IMR-90 (cell line): Measurements from ENCODE around the gene MOB3A.

Experiments used
- BHLHE40 ChIP-seq: fragments of 150-350 bp; IDR thresholded peaks from 2 replicates; pipeline ENCODE4 v1.6.1; 2016; ENCODE audit warnings: mild to moderate bottlenecking, low read depth, low read length
- CTCF ChIP-seq: conservative IDR thresholded peaks from 2 replicates; pipeline ENCODE4 v1.5.1; 2012; ENCODE audit warnings: mild to moderate bottlenecking, low read depth, low read length, improper control_type of control experiment
- MAZ ChIP-seq: IDR thresholded peaks from 2 replicates; pipeline ENCODE4 v1.6.1; 2012; ENCODE audit warnings: low read depth, mild to moderate bottlenecking, low read length, improper control_type of control experiment, moderate library complexity, borderline replicate concordance
- POLR2A ChIP-seq: IDR thresholded peaks from 2 replicates; pipeline ENCODE4 v1.6.1; 2012; ENCODE audit warnings: mild to moderate bottlenecking, low read depth, low read length
- RAD21 ChIP-seq: IDR thresholded peaks from 2 replicates; pipeline ENCODE4 v1.6.1; 2012; ENCODE audit warnings: low read length, improper control_type of control experiment
- RCOR1 ChIP-seq: IDR thresholded peaks from 2 replicates; pipeline ENCODE4 v1.6.1; 2012; ENCODE audit warnings: mild to moderate bottlenecking, low read length, improper control_type of control experiment; ENCODE audit not compliant: insufficient replicate concordance
- RFX5 ChIP-seq: IDR thresholded peaks from 2 replicates; pipeline ENCODE4 v1.8.0; 2012; ENCODE audit warnings: low read depth, mild to moderate bottlenecking, low read length, moderate library complexity

- TF ChIP-seq RAD21 (no peak), POLR2A (no peak), CTCF (no peak), RFX5 (no peak), RCOR1 (no peak), MAZ (no peak), BHLHE40 (no peak)
Measured at GRCh38 chr19:2040647-2041432, 55.3 kb downstream of the MOB3A start.
